AG04450 (cell line): Measurements from ENCODE around the gene GRAMD1C. TPM values are rescaled to one million over a fixed set of nuclear protein-coding genes. Genes with fewer than 3 reads are reported as not detected.

Source experiments
- CTCF ChIA-PET: fragments of 300-600, 350-600 bp; formaldehyde crosslinking; extraction: SDS; loops from one replicate; lab custom pipeline; 2022; ENCODE audit warnings: antibody characterized with exemption, inconsistent platforms; lab: Charles Lee
- POLR2A ChIA-PET: fragments of 350-600 bp; formaldehyde crosslinking; extraction: SDS; loops from one replicate; lab custom pipeline; 2021; ENCODE audit warnings: antibody characterized with exemption, inconsistent platforms; lab: Yijun Ruan, JAX
- DNase-seq: peaks from one replicate; pipeline ENCODE4 v3.0.0-alpha.2; 2011; ENCODE audit warnings: low read depth, low spot score
- H3K27ac ChIP-seq: one replicate; pipeline ENCODE4 v1.5.1; 2012; ENCODE audit warnings: low read depth, low read length, control low read depth
- H3K27me3 ChIP-seq: one replicate; pipeline ENCODE4 v1.6.0; 2012; ENCODE audit warnings: low read length; ENCODE audit not compliant: control insufficient read depth, insufficient read depth
- H3K4me3 ChIP-seq: 2 replicates; pipeline ENCODE4 v1.5.1; 2011; ENCODE audit warnings: mild to moderate bottlenecking, low read depth, low read length, control low read depth
- H3K9me3 ChIP-seq: 2 replicates; pipeline ENCODE4 v1.5.1; 2012; ENCODE audit warnings: low read length; ENCODE audit not compliant: control insufficient read depth, insufficient read depth
- polyA plus RNA-seq: library from polyadenylated mRNA; depleted of rRNA; stranded (reverse); fragments of >200 nt; gene quantifications from 2 replicates; pipeline ENCODE4 v1.2.3, GENCODE V29; 2011
- TF ChIP-seq, protein P1 (sequence below): IDR thresholded peaks from 2 replicates; pipeline ENCODE4 v1.5.1; 2011; ENCODE audit warnings: low read depth, low read length, control low read depth, inconsistent platforms

Gene GRAMD1C
- polyA plus RNA-seq, 1 experiment = 4.2 TPM

DNA sequence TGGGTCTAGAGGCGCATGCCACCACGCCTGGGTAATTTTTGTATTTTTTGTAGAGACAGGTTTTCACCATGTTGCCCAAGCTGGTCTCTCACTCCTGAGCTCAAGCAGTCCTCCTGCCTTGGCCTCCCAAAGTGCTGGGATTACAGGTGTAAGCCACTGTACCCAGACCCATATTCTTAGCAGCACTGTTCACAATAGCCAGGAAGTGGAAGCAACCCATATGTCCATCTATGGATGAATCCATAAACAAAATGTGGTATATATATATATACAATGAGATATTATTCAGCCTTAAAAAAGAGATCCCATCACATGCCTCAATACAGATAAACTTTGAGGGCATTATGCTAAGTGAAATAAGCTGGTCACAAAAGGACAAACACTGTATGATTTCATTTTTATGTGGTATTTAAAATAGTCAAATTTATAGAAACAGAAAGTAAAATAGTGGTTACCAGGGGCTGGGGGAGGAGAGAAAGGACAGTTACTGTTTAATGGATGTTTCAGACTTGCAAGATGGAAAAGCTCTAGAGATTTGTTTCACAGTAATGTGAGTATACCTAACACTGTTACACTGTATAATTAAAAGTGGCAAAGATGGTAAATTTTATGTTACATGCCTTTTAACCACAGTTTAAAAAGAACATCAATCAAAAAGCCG lies 35.7 kb upstream of the GRAMD1C start:
- Histone ChIP-seq H3K27ac (no peak overlapping the region), H3K27me3 (no peaks in the 10 kb centered on the region), H3K9me3 (no peaks in the 10 kb centered on the region), H3K4me3 (no peak overlapping the region)
- ChIA-PET CTCF (interaction anchor here (1.0 to 1.5 kb wide), 4 partner anchors 10 to 67 kb away, joined by 3 to 6 read pairs (median 4); no protein-coding TSS in a partner anchor), POLR2A (no interaction called here)
- TF ChIP-seq, protein P1, sequence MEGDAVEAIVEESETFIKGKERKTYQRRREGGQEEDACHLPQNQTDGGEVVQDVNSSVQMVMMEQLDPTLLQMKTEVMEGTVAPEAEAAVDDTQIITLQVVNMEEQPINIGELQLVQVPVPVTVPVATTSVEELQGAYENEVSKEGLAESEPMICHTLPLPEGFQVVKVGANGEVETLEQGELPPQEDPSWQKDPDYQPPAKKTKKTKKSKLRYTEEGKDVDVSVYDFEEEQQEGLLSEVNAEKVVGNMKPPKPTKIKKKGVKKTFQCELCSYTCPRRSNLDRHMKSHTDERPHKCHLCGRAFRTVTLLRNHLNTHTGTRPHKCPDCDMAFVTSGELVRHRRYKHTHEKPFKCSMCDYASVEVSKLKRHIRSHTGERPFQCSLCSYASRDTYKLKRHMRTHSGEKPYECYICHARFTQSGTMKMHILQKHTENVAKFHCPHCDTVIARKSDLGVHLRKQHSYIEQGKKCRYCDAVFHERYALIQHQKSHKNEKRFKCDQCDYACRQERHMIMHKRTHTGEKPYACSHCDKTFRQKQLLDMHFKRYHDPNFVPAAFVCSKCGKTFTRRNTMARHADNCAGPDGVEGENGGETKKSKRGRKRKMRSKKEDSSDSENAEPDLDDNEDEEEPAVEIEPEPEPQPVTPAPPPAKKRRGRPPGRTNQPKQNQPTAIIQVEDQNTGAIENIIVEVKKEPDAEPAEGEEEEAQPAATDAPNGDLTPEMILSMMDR = no peak
- DNase-seq = no peak

- H3K27ac ChIP-seq = no peak overlapping the region
- CTCF ChIA-PET = no interaction called here
- no peak overlapping the region for H3K4me3 ChIP-seq
- H3K27me3 ChIP-seq = no peaks in the 10 kb centered on the region
- POLR2A ChIA-PET = interaction anchor here (0.6 kb wide), 1 partner anchor 101 kb away, joined by 5 read pairs; no protein-coding TSS in a partner anchor
- no peak for DNase-seq
- H3K9me3 ChIP-seq = no peaks in the 10 kb centered on the region
- TF ChIP-seq, protein P1 = no peak
Measured at GRCh38 chr3:113804661-113805060, 33.9 kb upstream of the GRAMD1C start.

GRCh38 chr3:113805249-113805648 lies 33.3 kb upstream of the GRAMD1C start:
- no peak overlapping the region for H3K4me3 ChIP-seq
- H3K9me3 ChIP-seq = no peaks in the 10 kb centered on the region
- POLR2A ChIA-PET = no interaction called here
- CTCF ChIA-PET = no interaction called here
- H3K27me3 ChIP-seq = no peaks in the 10 kb centered on the region
- TF ChIP-seq, protein P1 = no peak
- no peak overlapping the region for H3K27ac ChIP-seq
- no peak for DNase-seq

- Histone ChIP-seq H3K27ac (no peak overlapping the region), H3K27me3 (no peaks in the 10 kb centered on the region), H3K9me3 (no peaks in the 10 kb centered on the region), H3K4me3 (no peak overlapping the region)
- DNase-seq = no peak
- ChIA-PET POLR2A (no interaction called here), CTCF (interaction anchor here (0.7 to 0.8 kb wide), 2 partner anchors 22 to 31 kb away, joined by 3 to 4 read pairs; no protein-coding TSS in a partner anchor)
- TF ChIP-seq, protein P1 = no peak
Measured at GRCh38 chr3:113812854-113813253, 25.7 kb upstream of the GRAMD1C start.

DNA sequence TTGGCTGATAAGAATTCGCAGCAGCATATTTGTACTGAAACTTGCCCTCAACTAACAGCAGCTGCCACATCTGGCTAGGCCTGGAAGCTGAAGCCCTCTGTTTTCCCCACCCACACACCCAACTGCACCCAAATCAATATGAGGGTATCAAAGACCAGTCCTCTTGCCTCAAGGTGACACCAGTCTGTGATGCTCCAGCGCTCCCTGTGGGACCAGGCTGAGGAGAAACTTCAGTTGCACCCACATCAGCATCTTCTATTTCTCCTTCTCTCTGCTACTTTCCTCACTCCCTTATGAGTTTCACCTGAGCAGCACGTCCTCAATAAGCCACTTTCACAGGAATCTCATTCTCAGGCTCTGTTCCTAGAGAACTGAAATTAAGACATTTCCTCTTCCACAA lies 18.7 kb upstream of the GRAMD1C start:
- CTCF ChIA-PET = no interaction called here
- H3K27me3 ChIP-seq = no peaks in the 10 kb centered on the region
- TF ChIP-seq, protein P1 = no peak
- no peak for DNase-seq
- no peaks in the 10 kb centered on the region for H3K9me3 ChIP-seq
- no peak overlapping the region for H3K4me3 ChIP-seq
- POLR2A ChIA-PET = no interaction called here
- H3K27ac ChIP-seq = no peak overlapping the region
